ENCODE measurements around the gene ERCC8.
A peak's percentile ranks its signal among the peaks of the same experiment; 100 is the strongest.

Gene ERCC8

DNA sequence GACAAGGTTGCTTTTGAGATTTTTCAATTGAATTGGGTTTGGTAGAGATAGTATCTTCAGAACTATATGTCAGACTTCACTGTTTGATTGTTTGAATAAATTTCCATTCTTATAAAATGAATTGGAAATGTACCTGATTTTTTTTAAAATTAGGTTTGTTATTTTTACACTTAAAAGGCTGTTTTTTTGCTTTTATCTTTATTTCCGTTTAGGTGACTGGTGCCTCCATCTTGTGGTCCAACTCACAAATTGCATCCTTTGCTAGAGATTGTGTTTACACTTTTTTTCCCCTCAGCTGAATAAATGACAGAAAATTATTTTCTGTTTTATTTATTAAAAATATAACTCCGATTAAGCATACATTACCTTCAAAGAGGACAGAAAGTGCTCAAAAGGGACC lies 15.7 kb upstream of the ERCC8 start:
- Histone ChIP-seq H3K4me1 (ENCODE audit: insufficient read depth, low read length, poor library complexity, severe bottlenecking) (no peaks in the 10 kb centered on the region), H3K27me3 (ENCODE audit: insufficient read depth, low read length, poor library complexity, severe bottlenecking) (no peaks in the 10 kb centered on the region), H3K4me2 (ENCODE audit: low read depth, low read length, poor library complexity, severe bottlenecking) (no peak overlapping the region), H3K36me3 (ENCODE audit: insufficient read depth, low read length) (no peaks in the 10 kb centered on the region), H3K9me3 (ENCODE audit: insufficient read depth, low read depth, low read length) (no peaks in the 10 kb centered on the region), H3K9me2 (replicated peaks; ENCODE audit: low read depth, low read length) (no peaks in the 10 kb centered on the region), H3K79me2 (ENCODE audit: insufficient read depth, low read length) (no peaks in the 10 kb centered on the region), H3F3A (ENCODE audit: low read depth) (no peaks in the 10 kb centered on the region; the same call in 1 of the 2 replicates), H3K9ac (ENCODE audit: low read depth, low read length, poor library complexity, severe bottlenecking) (no peak overlapping the region), H2AFZ (ENCODE audit: low read length) (no peak overlapping the region), H3K4me3 (ENCODE audit: low read length, poor library complexity, severe bottlenecking) (no peak overlapping the region), H4K20me1 (ENCODE audit: insufficient read depth, low read length, poor library complexity, severe bottlenecking) (no peaks in the 10 kb centered on the region)
- TF ChIP-seq EZH2phosphoT487 (IDR thresholded peaks at IDR 0.05; ENCODE audit: borderline replicate concordance) (no peak), CTCF (conservative IDR thresholded peaks at IDR 0.05; ENCODE audit: low read length) (peak; percentile 68)

GRCh38 chr5:60959156-60959555 lies 14.3 kb upstream of the ERCC8 start:
- no peaks in the 10 kb centered on the region for H3K79me2 ChIP-seq (ENCODE audit: insufficient read depth, low read length)
- no peak overlapping the region for H3K9ac ChIP-seq (ENCODE audit: low read depth, low read length, poor library complexity, severe bottlenecking)
- peaks cover 5% of the 10 kb centered on the region; the same call in 1 of the 2 replicates for H3K9me3 ChIP-seq (ENCODE audit: insufficient read depth, low read depth, low read length)
- no peaks in the 10 kb centered on the region for H3K36me3 ChIP-seq (ENCODE audit: insufficient read depth, low read length)
- H3K4me3 ChIP-seq (ENCODE audit: low read length, poor library complexity, severe bottlenecking), result no peak overlapping the region
- H4K20me1 ChIP-seq (ENCODE audit: insufficient read depth, low read length, poor library complexity, severe bottlenecking), result no peaks in the 10 kb centered on the region
- H3K4me2 ChIP-seq (ENCODE audit: low read depth, low read length, poor library complexity, severe bottlenecking), result no peak overlapping the region
- H3K9me2 ChIP-seq (replicated peaks; ENCODE audit: low read depth, low read length), result no peaks in the 10 kb centered on the region
- TF ChIP-seq EZH2phosphoT487 (IDR thresholded peaks at IDR 0.05; ENCODE audit: borderline replicate concordance), result no peak
- peak; percentile 57 for TF ChIP-seq CTCF (conservative IDR thresholded peaks at IDR 0.05; ENCODE audit: low read length)
- no peaks in the 10 kb centered on the region for H3K27me3 ChIP-seq (ENCODE audit: insufficient read depth, low read length, poor library complexity, severe bottlenecking)
- H3F3A ChIP-seq (ENCODE audit: low read depth), result no peaks in the 10 kb centered on the region; the same call in 1 of the 2 replicates
- no peak overlapping the region for H2AFZ ChIP-seq (ENCODE audit: low read length)
- no peaks in the 10 kb centered on the region for H3K4me1 ChIP-seq (ENCODE audit: insufficient read depth, low read length, poor library complexity, severe bottlenecking)

- Histone ChIP-seq H3K4me1 (ENCODE audit: insufficient read depth, low read length, poor library complexity, severe bottlenecking) (no peaks in the 10 kb centered on the region), H3K9me2 (replicated peaks; ENCODE audit: low read depth, low read length) (no peaks in the 10 kb centered on the region), H3K9ac (ENCODE audit: low read depth, low read length, poor library complexity, severe bottlenecking) (no peak overlapping the region), H4K20me1 (ENCODE audit: insufficient read depth, low read length, poor library complexity, severe bottlenecking) (no peaks in the 10 kb centered on the region), H3F3A (ENCODE audit: low read depth) (no peaks in the 10 kb centered on the region; the same call in 1 of the 2 replicates), H3K4me3 (ENCODE audit: low read length, poor library complexity, severe bottlenecking) (no peak overlapping the region), H3K9me3 (ENCODE audit: insufficient read depth, low read depth, low read length) (peaks cover 5% of the 10 kb centered on the region; the same call in 1 of the 2 replicates), H3K4me2 (ENCODE audit: low read depth, low read length, poor library complexity, severe bottlenecking) (no peak overlapping the region), H3K36me3 (ENCODE audit: insufficient read depth, low read length) (no peaks in the 10 kb centered on the region), H2AFZ (ENCODE audit: low read length) (no peak overlapping the region), H3K79me2 (ENCODE audit: insufficient read depth, low read length) (no peaks in the 10 kb centered on the region), H3K27me3 (ENCODE audit: insufficient read depth, low read length, poor library complexity, severe bottlenecking) (no peaks in the 10 kb centered on the region)
- TF ChIP-seq EZH2phosphoT487 (IDR thresholded peaks at IDR 0.05; ENCODE audit: borderline replicate concordance), result no peak
- TF ChIP-seq CTCF (conservative IDR thresholded peaks at IDR 0.05; ENCODE audit: low read length), result no peak
Observed at GRCh38 chr5:60958712-60959111, 13.8 kb upstream of the ERCC8 start.
